Dermis microvascular lymphatic vessel endothelial cell (primary cell): ENCODE results near the gene SOX11. TPM values are rescaled to one million over a fixed set of nuclear protein-coding genes. Genes with fewer than 3 reads are reported as not detected.
"Not testable (repeated sequence)": the region's sequence is repeated elsewhere in the genome, so short reads cannot be mapped to it uniquely, and the experiment has no call there.

Experiments
- DNase-seq, 2 donors: peaks; one replicate each; pipeline versions ENCODE4 v3.0.0 to v3.0.0-alpha.2; 2010; ENCODE audit warnings: low read depth in 2 of 2
- total RNA-seq: library from RNA; depleted of rRNA; stranded (reverse); fragments of >200 nt; gene quantifications from 2 replicates; pipeline ENCODE4 v1.2.1, GENCODE V29; 2014

SOX11 gene
- not detected in 2 replicates for total RNA-seq

GRCh38 chr2:5691985-5692529, at the start of gene SOX11:
Gene SOX11 (plus strand): TSS chr2:5692384. CDS start chr2:5692722, 338 bp downstream.
- DNase-seq: no peak

GRCh38 chr2:5652734-5653133, 39.5 kb upstream of the SOX11 start:
- not testable (repeated sequence) for DNase-seq

- not testable (repeated sequence) for DNase-seq
Observed at GRCh38 chr2:5653756-5654155, 38.4 kb upstream of the SOX11 start.

GRCh38 chr2:5657231-5657630, 35.0 kb upstream of the SOX11 start:
- no peak for DNase-seq

- no peak for DNase-seq
Observed at GRCh38 chr2:5660591-5660990, 31.6 kb upstream of the SOX11 start.

- DNase-seq: no peak
Observed at GRCh38 chr2:5661362-5661761, 30.8 kb upstream of the SOX11 start.

GRCh38 chr2:5664278-5664681, 27.9 kb upstream of the SOX11 start:
- DNase-seq: no peak

GRCh38 chr2:5665066-5665465, 27.1 kb upstream of the SOX11 start:
- no peak for DNase-seq

- no peak for DNase-seq
Observed at GRCh38 chr2:5666798-5667197, 25.4 kb upstream of the SOX11 start.

GRCh38 chr2:5667655-5668054, 24.5 kb upstream of the SOX11 start:
- not testable (repeated sequence) for DNase-seq

GRCh38 chr2:5668682-5669250, 23.4 kb upstream of the SOX11 start:
- no peak for DNase-seq

GRCh38 chr2:5672749-5673144, 19.4 kb upstream of the SOX11 start:
- no peak for DNase-seq

- DNase-seq: no peak
Observed at GRCh38 chr2:5673145-5674025, 18.8 kb upstream of the SOX11 start.

GRCh38 chr2:5674026-5674340, 18.2 kb upstream of the SOX11 start:
- DNase-seq: no peak

- DNase-seq: no peak
Observed at GRCh38 chr2:5677133-5677532, 15.1 kb upstream of the SOX11 start.

GRCh38 chr2:5683471-5683870, 8.7 kb upstream of the SOX11 start:
- DNase-seq: no peak

- no peak for DNase-seq
Observed at GRCh38 chr2:5685225-5685624, 7.0 kb upstream of the SOX11 start.

- DNase-seq: no peak
Observed at GRCh38 chr2:5686068-5686467, 6.1 kb upstream of the SOX11 start.

- DNase-seq: no peak
Observed at GRCh38 chr2:5686536-5686935, 5.6 kb upstream of the SOX11 start.

GRCh38 chr2:5689750-5690149, 2.4 kb upstream of the SOX11 start:
- DNase-seq: no peak

- no peak for DNase-seq
Observed at GRCh38 chr2:5690286-5690685, 1.9 kb upstream of the SOX11 start.

- DNase-seq: no peak
Observed at GRCh38 chr2:5690718-5691220, 1.4 kb upstream of the SOX11 start.
